Endothelial cell (in vitro differentiated cells): ENCODE data around the gene FAM219A. TPM values are rescaled to one million over a fixed set of nuclear protein-coding genes. Genes with fewer than 3 reads are reported as not detected.

Experiments
- DNase-seq: peaks from one replicate; pipeline ENCODE4 v3.0.0; 2021; ENCODE audit warnings: low spot score
- H3K27ac Mint-ChIP-seq: one replicate; pipeline ENCODE4 v1.8.0; 2021; ENCODE audit warnings: mixed read lengths, inconsistent platforms; ENCODE audit not compliant: unreplicated experiment
- H3K27me3 Mint-ChIP-seq: one replicate; pipeline ENCODE4 v1.8.0; 2021; ENCODE audit warnings: mild to moderate bottlenecking, moderate library complexity, mixed read lengths, inconsistent platforms; ENCODE audit not compliant: unreplicated experiment
- H3K36me3 Mint-ChIP-seq: one replicate; pipeline ENCODE4 v1.8.0; 2021; ENCODE audit warnings: mild to moderate bottlenecking, low read depth, mixed read lengths, inconsistent platforms; ENCODE audit not compliant: unreplicated experiment
- H3K4me1 Mint-ChIP-seq: one replicate; pipeline ENCODE4 v1.8.0; 2021; ENCODE audit warnings: mild to moderate bottlenecking, mixed read lengths, inconsistent platforms; ENCODE audit not compliant: unreplicated experiment
- H3K4me3 Mint-ChIP-seq: one replicate; pipeline ENCODE4 v1.8.0; 2021; ENCODE audit warnings: mild to moderate bottlenecking, mixed read lengths, inconsistent platforms; ENCODE audit not compliant: unreplicated experiment
- H3K9me3 Mint-ChIP-seq: one replicate; pipeline ENCODE4 v1.8.0; 2021; ENCODE audit warnings: mixed read lengths, inconsistent platforms; ENCODE audit not compliant: unreplicated experiment
- CTCF ChIP-seq: fragments of 200-600 bp; sonication (generic); IDR thresholded peaks from one replicate; pipeline ENCODE4 v1.5.0; 2021; ENCODE audit warnings: antibody characterized with exemption; ENCODE audit not compliant: unreplicated experiment
- total RNA-seq: library from RNA; stranded (reverse); fragmentation: NEBNext Ultra II Directional; extraction: Animal tissue kit (Norgen Biotek cat#: 25700); gene quantifications from one replicate; pipeline ENCODE4 v1.2.1, GENCODE V29; 2021; ENCODE audit not compliant: unreplicated experiment

Gene FAM219A
- total RNA-seq, 1 donor from 2014 or later = 55.3 TPM

DNA sequence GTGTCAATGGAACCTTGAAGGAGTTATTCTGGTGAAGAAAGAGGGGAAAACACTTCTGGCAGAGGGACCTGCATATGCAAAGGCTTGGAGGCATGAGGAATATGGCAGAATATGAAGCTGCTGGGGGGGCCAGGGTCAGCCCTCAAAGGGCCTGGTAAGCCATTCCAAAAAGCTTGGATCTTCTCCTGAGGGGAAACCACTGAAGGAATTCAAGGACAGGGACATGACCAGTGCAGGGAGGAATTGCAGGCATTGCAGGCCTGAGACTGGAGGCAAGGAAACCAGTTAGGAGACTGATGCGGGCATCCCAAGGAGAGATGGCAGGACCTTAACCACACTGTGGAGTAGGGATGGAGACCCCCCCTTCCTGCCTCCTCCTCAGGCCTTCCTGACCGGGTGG is 43.0 kb upstream of the FAM219A start:
- H3K36me3 Mint-ChIP-seq = no peaks in the 10 kb centered on the region
- no peaks in the 10 kb centered on the region for H3K9me3 Mint-ChIP-seq
- no peak for TF ChIP-seq CTCF
- H3K4me1 Mint-ChIP-seq = peaks cover 4% of the 10 kb centered on the region
- no peak for DNase-seq
- H3K27me3 Mint-ChIP-seq = peaks cover 5% of the 10 kb centered on the region
- H3K4me3 Mint-ChIP-seq = no peak overlapping the region
- H3K27ac Mint-ChIP-seq = no peak overlapping the region

- no peaks in the 10 kb centered on the region for H3K9me3 Mint-ChIP-seq
- TF ChIP-seq CTCF = peak; percentile 96
- peak; percentile 77 for DNase-seq
Observed at GRCh38 chr9:34500623-34501267, 42.4 kb upstream of the FAM219A start.

DNA sequence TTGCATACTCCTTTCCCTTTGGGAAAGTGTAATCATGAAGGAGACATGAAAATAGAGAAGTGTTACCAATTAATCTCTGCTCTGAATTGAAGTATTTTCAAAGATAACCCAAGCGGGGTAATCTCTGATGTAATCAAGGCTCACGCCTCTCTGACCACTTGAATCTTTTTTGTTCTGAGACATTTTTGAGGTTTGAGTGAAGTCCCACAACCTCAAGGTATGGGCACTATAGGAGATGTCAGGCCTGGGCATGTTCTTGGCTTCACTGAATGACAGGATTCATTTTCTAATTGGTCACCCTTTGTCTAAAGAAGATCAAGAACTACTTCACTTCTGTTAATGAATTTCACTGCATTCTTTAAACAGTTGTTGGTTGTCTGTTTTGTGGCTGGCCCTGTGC is 40.7 kb upstream of the FAM219A start:
- no peak overlapping the region for H3K4me3 Mint-ChIP-seq
- peaks cover 2% of the 10 kb centered on the region for H3K27me3 Mint-ChIP-seq
- no peak for DNase-seq
- H3K27ac Mint-ChIP-seq = no peak overlapping the region
- peaks cover 13% of the 10 kb centered on the region for H3K4me1 Mint-ChIP-seq
- H3K36me3 Mint-ChIP-seq = no peaks in the 10 kb centered on the region
- H3K9me3 Mint-ChIP-seq = no peaks in the 10 kb centered on the region
- no peak for TF ChIP-seq CTCF

More at GRCh38 chr9:34500623-34501267, 42.4 kb upstream of the FAM219A start:
- no peaks in the 10 kb centered on the region for H3K36me3 Mint-ChIP-seq
- H3K27me3 Mint-ChIP-seq = peaks cover 5% of the 10 kb centered on the region
- H3K4me1 Mint-ChIP-seq = peaks cover 11% of the 10 kb centered on the region
- no peak overlapping the region for H3K27ac Mint-ChIP-seq
- no peak overlapping the region for H3K4me3 Mint-ChIP-seq

DNA sequence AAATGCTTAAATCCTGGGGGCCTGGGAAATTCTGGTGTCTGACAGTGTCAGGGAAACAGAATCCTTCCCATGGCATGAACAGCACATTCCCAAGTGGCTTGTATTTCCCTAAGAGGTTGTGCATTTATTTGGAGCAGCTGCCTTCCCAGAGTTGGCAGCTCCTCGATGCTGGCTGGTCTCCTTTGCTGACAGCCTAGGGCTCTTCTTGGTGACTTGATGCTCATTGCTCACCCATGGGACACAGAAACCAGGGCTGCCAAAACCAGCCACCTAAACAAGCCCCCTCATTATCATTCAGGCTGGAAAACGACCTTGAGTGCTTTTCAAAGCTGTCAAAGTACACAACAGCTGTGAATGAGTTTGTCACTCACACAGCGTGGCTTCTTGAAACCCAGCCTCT is 40.2 kb upstream of the FAM219A start:
- H3K9me3 Mint-ChIP-seq = no peaks in the 10 kb centered on the region
- TF ChIP-seq CTCF = no peak
- H3K27me3 Mint-ChIP-seq = peaks cover 2% of the 10 kb centered on the region
- peaks cover 16% of the 10 kb centered on the region for H3K4me1 Mint-ChIP-seq
- H3K27ac Mint-ChIP-seq = no peak overlapping the region
- no peaks in the 10 kb centered on the region for H3K36me3 Mint-ChIP-seq
- DNase-seq = no peak
- H3K4me3 Mint-ChIP-seq = no peak overlapping the region

- peaks cover 2% of the 10 kb centered on the region for H3K27me3 Mint-ChIP-seq
- peaks cover 16% of the 10 kb centered on the region for H3K4me1 Mint-ChIP-seq
- no peak overlapping the region for H3K27ac Mint-ChIP-seq
- DNase-seq = no peak
- no peak overlapping the region for H3K4me3 Mint-ChIP-seq
- no peak for TF ChIP-seq CTCF
- no peaks in the 10 kb centered on the region for H3K9me3 Mint-ChIP-seq
- no peaks in the 10 kb centered on the region for H3K36me3 Mint-ChIP-seq
Observed at GRCh38 chr9:34496149-34496712, 37.9 kb upstream of the FAM219A start.
